HEK293 (cell line): ENCODE measurements around the gene PRKCA.

ENCODE experiments used
- CTCF ChIP-seq: fragments of 450-650 bp; formaldehyde crosslinking; IDR thresholded peaks from 2 replicates; pipeline ENCODE4 v1.5.1; 2016; ENCODE audit warnings: missing biosample characterization, missing genetic modification characterization
- INSM2 ChIP-seq: fragments of 450-650 bp; formaldehyde crosslinking; IDR thresholded peaks from 2 replicates; pipeline ENCODE4 v1.5.1; 2016; ENCODE audit warnings: missing biosample characterization, missing genetic modification characterization
- ZFP41 ChIP-seq: fragments of 450-650 bp; formaldehyde crosslinking; IDR thresholded peaks from 2 replicates; pipeline ENCODE4 v1.5.1; 2016; ENCODE audit warnings: missing biosample characterization, missing genetic modification characterization, borderline replicate concordance
- ZNF24 ChIP-seq: fragments of 450-650 bp; formaldehyde crosslinking; IDR thresholded peaks from 2 replicates; pipeline ENCODE4 v1.5.1; 2016; ENCODE audit warnings: missing biosample characterization, missing genetic modification characterization
- ZNF76 ChIP-seq: fragments of 450-650 bp; formaldehyde crosslinking; IDR thresholded peaks from 2 replicates; pipeline ENCODE4; 2016; ENCODE audit warnings: low read depth, missing biosample characterization, missing genetic modification characterization, borderline replicate concordance

- TF ChIP-seq CTCF (tag by site-specific recombination) (no peak), INSM2 (tag by site-specific recombination) (no peak), ZNF24 (tag by site-specific recombination) (no peak), ZNF76 (tag by site-specific recombination) (no peak), ZFP41 (no peak)
Observed at GRCh38 chr17:66706851-66707450, 404.5 kb downstream of the PRKCA start.
